Cerebellar nuclear complex (tissue), 1 donor: ENCODE measurements around the gene TEAD3.

ENCODE experiments used
- DNase-seq, 2 experiments: peaks; one replicate each; lab custom pipeline; 2025; lab: John Stamatoyannopoulos, UW

The TEAD3 gene

GRCh38 chr6:35512740-35513139 lies 15.9 kb upstream of the TEAD3 start, which contains the start of gene TULP1:
TSS of gene TULP1 (minus strand) at chr6:35512896. CDS start at chr6:35512858, 38 bp downstream.
- DNase-seq: no peak

DNA sequence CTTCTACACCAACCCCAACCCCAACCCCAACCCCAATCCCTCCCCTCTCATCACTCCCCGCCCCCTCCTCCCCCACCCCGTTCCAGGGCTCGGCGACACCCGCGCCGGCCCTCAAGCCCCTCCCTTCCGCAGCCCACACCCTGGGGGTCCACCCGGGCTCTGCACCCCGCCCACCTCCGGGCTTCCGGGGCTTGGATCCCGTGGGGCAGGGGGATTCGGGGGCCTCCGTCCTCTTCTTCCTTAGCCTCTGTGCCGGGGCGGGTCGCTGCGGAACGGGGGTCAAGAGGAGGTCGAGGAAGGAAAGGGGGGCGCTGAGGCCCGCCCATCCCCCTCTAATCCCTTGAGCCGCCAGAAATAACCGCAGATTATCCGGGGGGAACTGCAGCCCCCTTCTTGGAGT lies 15.1 kb upstream of the TEAD3 start:
- DNase-seq: no peak

DNA sequence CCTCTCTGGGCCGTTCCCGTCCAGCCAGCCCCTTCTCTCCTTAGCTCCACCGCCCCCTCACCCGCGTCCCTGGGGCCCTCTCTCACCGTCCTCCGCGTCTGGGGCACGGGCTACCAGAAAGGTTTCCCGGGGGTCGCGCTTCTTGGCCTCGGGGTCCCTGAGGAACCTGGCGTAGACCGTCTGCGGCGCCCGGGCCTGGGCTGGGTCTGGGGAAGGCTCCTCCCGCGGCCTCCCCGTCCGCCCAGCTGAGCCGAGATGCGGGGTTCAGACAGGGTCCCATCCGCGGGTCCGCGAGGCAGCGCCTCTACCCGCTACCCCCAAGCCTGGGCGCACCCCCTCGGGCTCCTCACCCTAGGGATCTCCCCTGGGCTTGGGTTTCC lies 14.7 kb upstream of the TEAD3 start:
- no peak for DNase-seq

GRCh38 chr6:35510916-35511561 lies 14.2 kb upstream of the TEAD3 start:
- no peak for DNase-seq

GRCh38 chr6:35508542-35508941 lies 11.7 kb upstream of the TEAD3 start:
- no peak for DNase-seq

DNA sequence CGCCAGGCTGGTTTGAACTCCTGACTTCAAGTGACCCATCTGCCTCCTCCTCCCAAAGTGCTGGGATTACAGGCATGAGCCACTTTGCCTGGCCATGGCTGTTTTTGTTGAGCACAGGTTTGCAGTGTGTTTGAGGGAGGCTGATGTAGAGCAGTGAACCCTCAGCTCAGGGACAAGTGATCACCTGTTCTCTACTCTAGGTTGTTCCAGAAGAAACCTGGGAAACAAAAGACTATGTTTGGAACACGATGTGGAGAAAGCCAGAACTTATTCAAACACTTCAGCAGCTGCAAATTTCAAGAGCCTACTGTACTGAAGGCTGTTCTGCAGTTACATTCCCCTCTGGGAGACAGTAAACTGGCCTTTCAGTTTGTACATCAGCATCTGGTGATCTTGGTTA lies 11.1 kb upstream of the TEAD3 start:
- DNase-seq: no peak

DNA sequence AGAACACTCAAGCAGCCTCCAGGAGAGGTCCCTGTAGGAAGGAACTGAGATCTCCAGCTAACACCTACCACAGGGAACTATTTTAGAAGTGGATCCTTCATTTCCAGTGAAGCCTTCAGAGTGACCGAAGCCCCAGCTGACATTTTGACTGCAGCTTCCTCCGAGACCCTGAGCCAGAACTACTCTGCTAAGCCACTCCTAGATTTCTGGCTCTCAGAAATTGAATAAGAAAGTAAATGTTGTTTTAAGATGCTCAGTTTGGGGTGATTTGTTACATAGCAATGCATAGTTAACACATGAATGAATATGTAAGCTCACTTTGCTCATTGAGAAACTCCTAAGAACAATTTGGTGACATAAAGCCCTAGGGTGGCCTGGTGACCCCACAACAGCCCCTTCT lies 10.3 kb upstream of the TEAD3 start:
- no peak for DNase-seq

GRCh38 chr6:35506536-35506935 lies 9.7 kb upstream of the TEAD3 start:
- DNase-seq: no peak

DNA sequence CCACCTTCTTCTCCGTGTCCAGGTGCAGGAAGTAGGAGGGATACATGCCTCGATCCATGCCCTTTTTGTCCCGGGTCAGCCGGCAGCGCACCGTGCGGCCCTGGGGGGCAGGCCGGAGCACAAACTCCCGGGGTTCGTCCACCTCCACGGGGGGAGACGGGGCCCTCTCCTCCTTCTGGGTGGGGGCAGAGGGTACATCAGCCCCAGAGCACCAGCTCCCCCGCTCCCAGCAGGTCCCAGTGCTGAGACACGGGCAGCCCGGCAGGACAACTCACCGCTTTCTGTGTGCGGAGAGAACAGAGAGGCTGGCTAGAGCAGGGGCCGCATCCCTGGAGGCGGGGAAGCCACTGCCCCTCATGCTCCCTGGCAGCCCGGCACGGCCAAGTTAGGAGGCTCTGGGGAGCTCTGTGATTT lies 9.1 kb upstream of the TEAD3 start:
- no peak for DNase-seq

DNA sequence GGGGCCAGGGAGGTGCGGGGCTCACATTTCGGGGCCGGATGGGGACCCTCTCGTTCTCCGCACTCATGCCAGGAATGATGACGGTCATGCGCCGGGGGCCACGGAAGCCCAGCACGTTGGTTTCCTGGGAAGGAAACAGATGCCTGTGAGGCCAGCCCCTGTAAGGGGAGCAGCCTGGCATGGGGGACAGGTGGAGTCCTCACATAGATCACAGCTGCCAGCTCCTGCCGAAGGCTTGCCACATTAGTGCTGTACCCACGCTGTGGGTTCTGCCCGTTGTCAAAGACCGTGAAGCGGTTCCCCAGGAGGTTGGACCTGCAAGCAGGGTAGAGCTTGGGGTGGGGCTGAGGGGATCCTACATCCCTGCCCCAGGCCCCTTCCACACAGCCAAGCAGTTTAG lies 6.7 kb upstream of the TEAD3 start:
- no peak for DNase-seq

DNA sequence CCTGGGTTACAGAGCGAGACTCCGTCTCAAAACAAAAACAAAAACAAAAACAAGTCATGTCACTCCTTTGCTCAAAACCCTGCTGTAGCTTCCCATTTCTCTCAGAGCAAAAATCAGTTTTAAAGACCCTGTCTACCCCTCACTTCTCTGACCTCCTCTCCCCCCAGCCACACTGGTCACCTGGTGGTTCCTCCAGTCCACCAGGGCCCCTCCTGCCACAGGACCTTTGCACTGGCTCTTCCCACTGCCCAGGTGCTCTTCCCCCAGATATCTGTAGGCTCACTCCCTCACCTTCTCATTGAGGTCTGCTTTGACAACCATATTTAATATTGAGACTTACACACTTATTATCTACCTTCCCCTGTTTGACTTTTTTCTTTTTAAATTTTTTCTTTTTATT lies 4.9 kb upstream of the TEAD3 start:
- no peak for DNase-seq

DNA sequence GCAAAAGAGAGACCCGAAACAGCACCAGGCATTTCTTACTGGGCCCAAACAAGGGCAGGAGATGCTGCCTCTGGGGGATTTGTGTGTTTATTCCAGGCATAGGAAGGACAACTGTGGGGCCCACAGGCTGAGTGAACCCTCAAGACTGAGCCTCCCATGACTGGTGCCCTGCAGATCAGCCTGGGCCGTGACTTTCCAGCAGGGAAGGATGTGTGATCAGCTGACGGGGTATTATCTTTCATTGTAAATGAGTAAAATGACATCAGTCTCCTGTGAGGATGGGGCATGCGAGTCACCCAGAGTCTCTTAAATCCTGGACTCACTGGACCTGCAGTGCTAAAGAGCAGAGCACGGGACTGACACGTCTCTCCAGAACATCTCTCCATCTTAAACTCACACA lies 3.9 kb upstream of the TEAD3 start:
- DNase-seq: no peak

- no peak for DNase-seq
Measured at GRCh38 chr6:35499372-35499771, 2.5 kb upstream of the TEAD3 start.

GRCh38 chr6:35498422-35499067 lies 1.7 kb upstream of the TEAD3 start:
- DNase-seq: no peak

GRCh38 chr6:35497571-35498421 lies 917 bp upstream of the TEAD3 start:
- DNase-seq: no peak

DNA sequence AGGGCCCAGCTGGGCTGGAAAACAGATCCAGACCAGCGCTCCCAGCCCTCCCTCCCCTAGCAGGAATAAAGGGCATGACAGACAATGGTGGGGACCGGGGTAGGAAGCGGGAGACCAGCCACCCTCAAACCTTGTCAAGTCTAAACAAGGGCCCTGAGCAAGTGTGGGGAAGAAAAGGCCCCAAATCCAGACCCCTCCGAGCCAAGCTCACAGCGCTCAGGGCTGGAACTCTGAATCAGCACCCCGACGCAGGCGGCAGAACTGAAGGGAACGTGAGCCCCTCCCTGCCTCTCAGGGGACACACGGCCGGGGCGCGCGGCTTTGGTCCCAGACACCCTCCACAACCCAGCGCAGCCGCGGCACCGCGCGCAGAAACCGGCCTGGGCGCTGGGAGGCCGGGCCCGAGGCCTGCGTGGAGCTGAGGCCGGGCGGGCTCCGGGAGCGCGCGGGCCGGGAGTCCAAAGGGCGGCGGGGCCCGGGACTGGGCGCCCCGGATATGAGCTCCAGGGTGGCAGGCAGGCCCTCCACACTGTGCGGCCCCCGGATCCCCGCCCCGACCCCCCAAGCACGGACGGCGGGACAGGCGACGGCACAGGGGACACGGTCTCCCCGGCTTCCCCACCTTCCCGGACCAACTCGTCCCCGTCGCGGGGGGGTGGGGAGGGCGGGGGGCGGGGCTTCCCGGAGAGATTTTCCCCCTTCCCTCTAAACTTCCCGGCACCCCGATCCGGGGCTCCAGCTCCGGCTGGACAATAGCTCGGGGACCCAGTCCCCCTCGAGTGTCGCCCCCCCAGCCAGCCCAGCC lies 641 bp downstream of the TEAD3 start:
- DNase-seq: no peak

- no peak for DNase-seq
Measured at GRCh38 chr6:35495258-35496035, 1.4 kb downstream of the TEAD3 start.

DNA sequence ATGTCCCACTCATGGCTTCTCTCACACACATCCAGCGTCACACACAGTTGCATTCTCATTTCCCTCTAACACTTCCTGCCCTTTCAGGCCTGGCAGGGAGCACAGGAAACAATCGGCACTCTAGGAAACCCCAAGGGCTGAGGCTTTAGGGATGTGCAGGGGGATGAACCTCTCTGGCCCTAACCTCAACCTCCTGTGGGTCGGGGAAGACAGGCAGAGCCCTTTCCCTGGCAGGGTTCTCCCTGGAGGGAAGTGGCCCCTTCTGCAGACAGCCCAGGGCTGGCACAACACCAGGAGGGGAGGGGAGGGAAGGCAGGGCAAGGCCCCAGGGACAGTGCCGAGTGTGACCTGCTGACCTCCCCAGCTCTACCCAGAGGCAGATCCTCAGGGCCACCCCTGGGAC lies 2.7 kb downstream of the TEAD3 start:
- DNase-seq: no peak

DNA sequence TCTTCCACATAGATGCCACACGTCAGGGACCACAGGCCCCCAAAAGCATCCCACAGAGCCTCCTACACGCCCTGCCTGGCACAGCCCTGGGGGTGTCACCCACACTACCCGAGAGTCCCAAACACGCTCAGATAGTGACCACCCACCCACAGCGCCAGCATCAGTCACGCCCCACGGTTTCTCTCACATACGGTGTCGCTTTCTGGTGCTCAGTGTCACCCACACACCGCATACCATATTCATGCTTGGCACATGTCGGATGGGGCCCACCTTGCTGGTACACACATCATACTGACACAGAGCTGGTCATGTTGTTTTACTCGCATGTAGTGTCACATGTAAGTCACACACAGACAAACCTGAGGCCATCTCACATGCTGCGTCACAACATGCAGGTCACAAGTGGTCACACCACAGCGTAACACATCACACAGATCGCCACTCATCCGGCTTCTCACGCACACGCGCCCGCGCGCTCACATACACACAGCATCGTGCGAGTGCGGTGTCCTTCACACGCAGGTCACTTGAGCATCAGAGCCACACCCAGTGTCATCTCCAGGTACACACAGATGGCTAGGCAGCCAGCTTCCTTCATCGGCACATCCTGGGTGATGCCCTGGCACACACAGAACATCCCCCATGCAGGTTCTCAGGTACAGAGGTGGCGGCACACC lies 3.4 kb downstream of the TEAD3 start:
- no peak for DNase-seq

- DNase-seq: no peak
Measured at GRCh38 chr6:35492974-35493284, 4.0 kb downstream of the TEAD3 start.
